Neural crest cell (in vitro differentiated cells): Measurements from ENCODE around the gene VCAN. TPM values are rescaled to one million over a fixed set of nuclear protein-coding genes. Genes with fewer than 3 reads are reported as not detected.

ENCODE experiments used
- DNase-seq: peaks from one replicate; pipeline ENCODE4 v3.0.0; 2021; ENCODE audit warnings: low read depth, mixed read lengths, low spot score
- H3K27ac Mint-ChIP-seq: one replicate; pipeline ENCODE4 v1.8.0; 2021; ENCODE audit warnings: mild to moderate bottlenecking, mixed read lengths; ENCODE audit not compliant: unreplicated experiment
- H3K27me3 Mint-ChIP-seq: 2 replicates; pipeline ENCODE4 v1.8.0; 2021; ENCODE audit warnings: low read depth, mild to moderate bottlenecking, mixed read lengths
- H3K36me3 Mint-ChIP-seq: 2 replicates; pipeline ENCODE4 v1.8.0; 2021; ENCODE audit warnings: low read depth, mild to moderate bottlenecking, mixed read lengths
- H3K4me1 Mint-ChIP-seq: 2 replicates; pipeline ENCODE4 v1.8.0; 2021; ENCODE audit warnings: mixed read lengths
- H3K4me3 Mint-ChIP-seq: one replicate; pipeline ENCODE4 v1.8.0; 2021; ENCODE audit warnings: mild to moderate bottlenecking, mixed read lengths
- H3K9me3 Mint-ChIP-seq: 2 replicates; pipeline ENCODE4 v1.8.0; 2021; ENCODE audit warnings: mixed read lengths
- total RNA-seq: library from RNA; stranded (reverse); gene quantifications from 2 replicates; pipeline ENCODE4 v1.2.1, GENCODE V29; 2021
- TF ChIP-seq, protein P1 (sequence below): fragments of 200-600 bp; sonication (generic); conservative IDR thresholded peaks from 2 replicates; pipeline ENCODE4 v1.5.0; 2021; ENCODE audit warnings: antibody characterized with exemption, mild to moderate bottlenecking

Gene VCAN
- total RNA-seq, 1 donor from 2014 or later = 236 TPM

DNA sequence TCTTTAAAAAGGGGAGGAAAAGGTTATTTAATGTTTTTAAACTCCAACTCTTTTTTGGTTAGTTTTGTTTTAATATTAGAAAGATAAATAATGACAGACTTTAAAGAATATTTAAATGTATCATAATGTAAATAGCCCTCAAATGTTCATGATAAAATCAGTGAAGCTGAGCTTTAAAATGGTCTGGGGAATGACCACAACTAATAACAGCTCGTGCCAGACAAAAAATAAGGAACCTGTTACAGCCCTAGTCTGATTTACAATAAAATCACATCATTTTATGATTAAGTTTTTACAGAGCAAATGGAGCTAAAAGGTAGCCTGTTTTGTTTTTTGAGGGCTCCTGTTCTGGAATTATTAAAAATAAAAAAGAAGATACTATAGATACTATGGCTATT is 46.1 kb downstream of the VCAN start:
- Mint-ChIP-seq H3K27ac (no peak overlapping the region), H3K4me3 (no peak overlapping the region), H3K9me3 (no peaks in the 10 kb centered on the region), H3K4me1 (no peaks in the 10 kb centered on the region), H3K27me3 (no peaks in the 10 kb centered on the region), H3K36me3 (peaks cover 50% of the 10 kb centered on the region)
- TF ChIP-seq, protein P1, sequence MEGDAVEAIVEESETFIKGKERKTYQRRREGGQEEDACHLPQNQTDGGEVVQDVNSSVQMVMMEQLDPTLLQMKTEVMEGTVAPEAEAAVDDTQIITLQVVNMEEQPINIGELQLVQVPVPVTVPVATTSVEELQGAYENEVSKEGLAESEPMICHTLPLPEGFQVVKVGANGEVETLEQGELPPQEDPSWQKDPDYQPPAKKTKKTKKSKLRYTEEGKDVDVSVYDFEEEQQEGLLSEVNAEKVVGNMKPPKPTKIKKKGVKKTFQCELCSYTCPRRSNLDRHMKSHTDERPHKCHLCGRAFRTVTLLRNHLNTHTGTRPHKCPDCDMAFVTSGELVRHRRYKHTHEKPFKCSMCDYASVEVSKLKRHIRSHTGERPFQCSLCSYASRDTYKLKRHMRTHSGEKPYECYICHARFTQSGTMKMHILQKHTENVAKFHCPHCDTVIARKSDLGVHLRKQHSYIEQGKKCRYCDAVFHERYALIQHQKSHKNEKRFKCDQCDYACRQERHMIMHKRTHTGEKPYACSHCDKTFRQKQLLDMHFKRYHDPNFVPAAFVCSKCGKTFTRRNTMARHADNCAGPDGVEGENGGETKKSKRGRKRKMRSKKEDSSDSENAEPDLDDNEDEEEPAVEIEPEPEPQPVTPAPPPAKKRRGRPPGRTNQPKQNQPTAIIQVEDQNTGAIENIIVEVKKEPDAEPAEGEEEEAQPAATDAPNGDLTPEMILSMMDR = no peak
- no peak for DNase-seq

DNA sequence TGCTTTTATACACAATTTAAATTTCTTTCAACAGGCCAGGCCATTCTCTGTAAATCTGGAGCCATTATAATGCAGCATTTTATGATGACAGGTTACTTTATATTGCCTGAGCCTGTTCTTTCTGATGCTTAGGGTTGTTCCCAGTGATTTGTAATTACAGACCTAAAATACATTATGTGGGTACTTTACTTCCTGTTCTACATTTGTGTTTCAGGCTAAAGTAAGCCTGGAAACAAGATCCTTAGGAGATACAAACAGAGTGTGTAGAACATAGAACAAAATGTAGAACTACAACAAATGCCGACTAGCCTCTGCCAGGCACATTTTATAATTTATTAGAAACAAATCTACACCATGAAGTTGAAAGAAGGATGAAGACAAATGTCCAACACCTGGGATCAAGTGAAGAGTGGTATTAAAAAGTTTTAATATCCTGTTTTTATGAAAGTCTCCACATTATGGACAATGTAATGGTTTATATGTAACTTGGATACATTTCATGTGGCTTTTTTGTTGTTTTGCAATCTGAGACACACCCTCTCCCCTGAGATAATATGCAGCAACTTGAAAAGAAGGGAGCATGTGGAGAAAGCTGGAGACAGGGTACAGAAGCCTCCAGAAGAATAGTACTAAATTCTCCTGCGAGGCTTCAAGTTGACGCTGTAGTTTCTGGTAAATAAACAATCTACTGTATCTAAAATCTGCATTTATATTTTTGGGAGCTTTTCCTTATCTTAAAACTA is 46.9 kb downstream of the VCAN start:
- H3K4me3 Mint-ChIP-seq = no peak overlapping the region
- DNase-seq = no peak
- TF ChIP-seq, protein P1 = no peak
- H3K36me3 Mint-ChIP-seq = peaks cover 52% of the 10 kb centered on the region
- no peaks in the 10 kb centered on the region for H3K27me3 Mint-ChIP-seq
- H3K9me3 Mint-ChIP-seq = no peaks in the 10 kb centered on the region
- H3K4me1 Mint-ChIP-seq = no peaks in the 10 kb centered on the region
- no peak overlapping the region for H3K27ac Mint-ChIP-seq

DNA sequence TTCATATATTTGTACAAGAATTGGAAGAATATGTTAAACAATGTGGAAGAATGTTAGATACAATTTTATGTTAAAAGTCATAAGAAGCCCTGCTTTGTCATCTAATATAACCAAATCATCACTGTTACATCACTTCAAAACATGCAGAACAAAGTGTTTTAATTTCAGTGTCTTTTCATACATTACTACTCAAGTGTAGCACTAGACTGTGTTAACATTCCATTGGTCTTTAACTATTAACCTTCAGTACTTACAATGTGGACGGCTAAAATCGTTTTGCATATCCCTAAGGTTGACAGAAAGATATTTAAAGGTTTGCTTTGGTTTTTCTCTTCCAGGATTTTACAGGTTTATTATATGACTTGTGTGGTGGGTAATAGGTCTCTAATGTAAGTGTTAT is 50.9 kb downstream of the VCAN start:
- Mint-ChIP-seq H3K36me3 (peaks cover 46% of the 10 kb centered on the region), H3K27me3 (peaks cover 4% of the 10 kb centered on the region), H3K9me3 (no peaks in the 10 kb centered on the region), H3K4me3 (no peak overlapping the region), H3K27ac (no peak overlapping the region), H3K4me1 (no peaks in the 10 kb centered on the region)
- no peak for DNase-seq
- TF ChIP-seq, protein P1 = no peak

DNA sequence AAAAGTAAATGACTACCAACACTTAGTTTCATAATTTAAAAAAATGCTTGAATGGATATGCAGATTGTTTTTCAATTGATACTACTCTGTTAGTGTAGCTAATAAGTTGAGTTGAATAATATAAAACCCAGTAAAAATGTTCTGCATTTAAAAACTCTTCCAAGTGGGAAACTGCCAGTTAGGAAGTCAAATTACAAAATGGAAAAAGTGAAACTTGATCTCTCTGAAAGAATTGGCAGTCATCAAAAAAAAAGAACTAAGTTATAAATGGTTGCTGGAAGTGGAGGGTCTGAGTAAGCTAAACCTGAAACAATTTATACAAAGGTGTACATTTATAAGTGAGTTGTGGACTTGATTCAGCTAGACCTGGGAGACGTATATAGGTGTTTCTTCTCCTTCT is 52.4 kb downstream of the VCAN start:
- Mint-ChIP-seq H3K27ac (no peak overlapping the region), H3K4me1 (no peaks in the 10 kb centered on the region), H3K36me3 (peaks cover 40% of the 10 kb centered on the region), H3K9me3 (no peaks in the 10 kb centered on the region), H3K4me3 (no peak overlapping the region), H3K27me3 (peaks cover 7% of the 10 kb centered on the region)
- TF ChIP-seq, protein P1 = no peak
- DNase-seq = no peak

DNA sequence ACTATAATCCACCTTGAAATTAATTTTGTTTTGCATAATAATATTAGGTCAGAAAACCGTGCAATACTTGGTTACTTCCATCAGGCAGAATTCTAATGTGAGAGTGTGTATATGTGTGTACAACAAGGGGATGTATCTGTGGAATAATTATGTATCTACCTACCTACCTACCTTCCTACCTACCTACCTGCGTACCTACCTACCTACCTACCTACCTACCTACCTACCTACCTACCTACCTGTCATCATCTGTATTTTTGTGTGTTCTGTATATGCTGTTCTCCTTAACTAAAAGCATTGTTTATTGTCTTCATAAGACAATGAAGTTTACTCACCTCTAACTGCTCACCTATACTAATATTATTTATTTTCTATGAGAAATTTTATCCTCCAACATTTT is 52.8 kb downstream of the VCAN start:
- H3K9me3 Mint-ChIP-seq = no peaks in the 10 kb centered on the region
- peaks cover 7% of the 10 kb centered on the region for H3K27me3 Mint-ChIP-seq
- H3K4me1 Mint-ChIP-seq = no peaks in the 10 kb centered on the region
- DNase-seq = no peak
- H3K27ac Mint-ChIP-seq = no peak overlapping the region
- TF ChIP-seq, protein P1 = no peak
- H3K4me3 Mint-ChIP-seq = no peak overlapping the region
- peaks cover 36% of the 10 kb centered on the region for H3K36me3 Mint-ChIP-seq
